H1 (cell line): Measurements from ENCODE around the gene CEP152. TPM values are rescaled to one million over a fixed set of nuclear protein-coding genes. Genes with fewer than 3 reads are reported as not detected.

ENCODE experiments used
- CTCF ChIA-PET: fragments of 300-600 bp; sonication (Branson Sonifier 250); formaldehyde crosslinking; loops from one replicate; lab custom pipeline; 2021; ENCODE audit not compliant: partially characterized antibody; lab: Charles Lee
- POLR2A ChIA-PET: fragments of 300-600 bp; sonication (Branson Sonifier 250); formaldehyde crosslinking; loops from one replicate; lab custom pipeline; 2021; ENCODE audit warnings: inconsistent platforms; ENCODE audit not compliant: partially characterized antibody; lab: Charles Lee
- DNase-seq, 2 experiments: peaks; one replicate each; pipeline versions ENCODE4 v3.0.0 to v3.0.0-alpha.2; 2010 to 2022; ENCODE audit warnings: low spot score in 2 of 2, low read depth in 1 of 2, mixed read lengths in 1 of 2
- FAIRE-seq: peaks from 2 replicates; lab custom pipeline; 2011; peaks lifted over from hg19 to GRCh38; lab: Jason Lieb, UNC
- H2AFZ ChIP-seq: 2 replicates; pipeline ENCODE4 v1.8.1; 2012; ENCODE audit warnings: low read length, inconsistent platforms
- H2AK5ac ChIP-seq: 2 replicates; pipeline ENCODE4 v1.6.1; 2013; ENCODE audit warnings: low read depth, low read length
- H2BK120ac ChIP-seq: replicated peaks from 2 replicates; pipeline ENCODE3; 2013; ENCODE audit warnings: low read depth, low read length, inconsistent platforms
- H2BK12ac ChIP-seq: 2 replicates; pipeline ENCODE4 v1.6.1; 2013; ENCODE audit warnings: low read depth, low read length
- H2BK15ac ChIP-seq: 2 replicates; pipeline ENCODE4 v1.6.1; 2013; ENCODE audit warnings: low read length
- H2BK20ac ChIP-seq: 2 replicates; pipeline ENCODE4 v1.6.1; 2013; ENCODE audit warnings: low read length
- H2BK5ac ChIP-seq: 2 replicates; pipeline ENCODE4 v1.6.1; 2013; ENCODE audit warnings: low read depth, low read length
- H3K14ac ChIP-seq: 2 replicates; pipeline ENCODE4 v1.6.1; 2013; ENCODE audit warnings: inconsistent platforms; ENCODE audit not compliant: insufficient read length
- H3K18ac ChIP-seq: 2 replicates; pipeline ENCODE4 v1.6.1; 2013; ENCODE audit warnings: low read length; ENCODE audit errors: extremely low read depth
- H3K23ac ChIP-seq: 2 replicates; pipeline ENCODE4 v1.6.1; 2013; ENCODE audit warnings: inconsistent platforms; ENCODE audit not compliant: insufficient read length
- H3K23me2 ChIP-seq: 2 replicates; pipeline ENCODE4 v1.6.1; 2013; ENCODE audit warnings: low read depth, low read length
- H3K27ac ChIP-seq: 2 replicates; pipeline ENCODE4 v1.6.1; 2011; ENCODE audit warnings: low read depth, low read length, inconsistent platforms
- H3K27me3 ChIP-seq, 4 experiments: replicated peaks in 1 of 4; 1 replicate in 1 of 4; 2 replicates in 3 of 4; pipeline versions ENCODE4 v1.6.1 to v1.8.1; 2011 to 2013; ENCODE audit warnings: low read length in 3 of 4, mild to moderate bottlenecking in 3 of 4, inconsistent platforms in 2 of 4, mixed read lengths in 2 of 4, moderate library complexity in 1 of 4; ENCODE audit not compliant: control insufficient read depth in 3 of 4, insufficient read depth in 3 of 4; ENCODE audit errors: extremely low read depth in 1 of 4
- H3K36me3 ChIP-seq, 4 experiments: 2 replicates each; pipeline versions ENCODE4 v1.6.1 to v1.8.1; 2011 to 2013; ENCODE audit warnings: mild to moderate bottlenecking in 4 of 4, low read length in 3 of 4, moderate library complexity in 2 of 4, control low read depth in 1 of 4, inconsistent platforms in 1 of 4; ENCODE audit not compliant: insufficient read depth in 4 of 4, control insufficient read depth in 2 of 4
- H3K4ac ChIP-seq: replicated peaks from 2 replicates; pipeline ENCODE3; 2013; ENCODE audit warnings: low read length, low read depth, mixed read lengths, inconsistent platforms; ENCODE audit not compliant: insufficient read length
- H3K4me1 ChIP-seq, 4 experiments: replicated peaks in 1 of 4; 1 replicate in 1 of 4; 2 replicates in 3 of 4; pipeline versions ENCODE4 v1.6.1 to v1.8.1; 2011 to 2013; ENCODE audit warnings: low read length in 3 of 4, inconsistent platforms in 2 of 4, mixed read lengths in 1 of 4; ENCODE audit not compliant: insufficient read depth in 4 of 4, control insufficient read depth in 3 of 4
- H3K4me2 ChIP-seq, 2 experiments: 2 replicates each; pipeline versions ENCODE4 v1.6.1 to v1.8.1; 2011 to 2013; ENCODE audit warnings: low read depth in 2 of 2, low read length in 2 of 2, control low read depth in 1 of 2, inconsistent platforms in 1 of 2, mild to moderate bottlenecking in 1 of 2; ENCODE audit not compliant: insufficient read depth in 1 of 2
- H3K4me3 ChIP-seq, 4 experiments: fragments of 200-600, 300-600 bp in 1 of 4; sonication (generic), shearing (Covaris generic), sonication (Bioruptor Twin) in 1 of 4; 2 replicates each; pipeline versions ENCODE4 v1.5.1 to v1.8.1; 2011 to 2016; ENCODE audit warnings: low read length in 4 of 4, low read depth in 3 of 4, control low read depth in 2 of 4, inconsistent platforms in 2 of 4, mild to moderate bottlenecking in 2 of 4, mixed read lengths in 1 of 4, moderate library complexity in 1 of 4; ENCODE audit not compliant: insufficient read depth in 2 of 4; ENCODE audit errors: extremely low read depth in 1 of 4
- H3K56ac ChIP-seq: replicated peaks from 2 replicates; pipeline ENCODE3; 2013; ENCODE audit warnings: low read depth, mild to moderate bottlenecking, mixed read lengths, low read length, inconsistent platforms; ENCODE audit not compliant: insufficient read length
- H3K79me1 ChIP-seq: 2 replicates; pipeline ENCODE4 v1.6.1; 2013; ENCODE audit warnings: low read depth, low read length, control low read depth
- H3K79me2 ChIP-seq, 2 experiments: 2 replicates each; pipeline versions ENCODE4 v1.6.1 to v1.8.1; 2012 to 2013; ENCODE audit warnings: low read length in 2 of 2, mild to moderate bottlenecking in 2 of 2, inconsistent platforms in 1 of 2; ENCODE audit not compliant: insufficient read depth in 2 of 2, control insufficient read depth in 1 of 2
- H3K9ac ChIP-seq, 4 experiments: replicated peaks in 1 of 4; 1 replicate in 1 of 4; 2 replicates in 3 of 4; pipeline versions ENCODE4 v1.6.1 to v1.8.1; 2011 to 2013; ENCODE audit warnings: low read depth in 3 of 4, low read length in 3 of 4, control low read depth in 2 of 4, mild to moderate bottlenecking in 2 of 4, moderate library complexity in 2 of 4, inconsistent platforms in 1 of 4; ENCODE audit errors: extremely low read depth in 1 of 4
- H3K9me3 ChIP-seq, 2 experiments: 2 replicates each; pipeline versions ENCODE4 v1.6.1 to v1.8.1; 2012 to 2013; ENCODE audit warnings: mild to moderate bottlenecking in 2 of 2, moderate library complexity in 2 of 2, control low read depth in 1 of 2, inconsistent platforms in 1 of 2, low read depth in 1 of 2, low read length in 1 of 2, mixed read lengths in 1 of 2; ENCODE audit not compliant: insufficient read depth in 2 of 2
- H4K20me1 ChIP-seq, 2 experiments: replicated peaks in 1 of 2; 2 replicates each; pipeline versions ENCODE3 to v1.8.1; 2011 to 2013; ENCODE audit warnings: inconsistent platforms in 2 of 2, low read length in 2 of 2, mild to moderate bottlenecking in 1 of 2; ENCODE audit not compliant: insufficient read depth in 2 of 2, control insufficient read depth in 1 of 2
- H4K5ac ChIP-seq: 2 replicates; pipeline ENCODE4 v1.6.1; 2013; ENCODE audit warnings: low read length, low read depth, mixed read lengths, inconsistent platforms; ENCODE audit not compliant: insufficient read length
- H4K8ac ChIP-seq: 2 replicates; pipeline ENCODE4 v1.8.0; 2013; ENCODE audit warnings: mild to moderate bottlenecking, moderate library complexity, low read length, inconsistent platforms; ENCODE audit not compliant: insufficient read depth; ENCODE audit errors: extremely low read depth
- H4K91ac ChIP-seq: replicated peaks from 2 replicates; pipeline ENCODE3; 2013; ENCODE audit warnings: low read length, mixed read lengths, inconsistent platforms; ENCODE audit not compliant: insufficient read length
- CHD2 ChIP-seq: IDR thresholded peaks from 2 replicates; pipeline ENCODE4 v1.6.1; 2012; ENCODE audit warnings: low read length, improper control_type of control experiment
- CTBP2 ChIP-seq: IDR thresholded peaks from 2 replicates; pipeline ENCODE4 v1.7.0; 2011; ENCODE audit warnings: borderline replicate concordance, mild to moderate bottlenecking, moderate library complexity, mixed read lengths, low read length; ENCODE audit not compliant: insufficient read depth, insufficient read length
- EP300 ChIP-seq, 2 experiments: IDR thresholded peaks; 1 replicate in 1 of 2; 2 replicates in 1 of 2; pipeline ENCODE4 v1.6.1; 2011 to 2012; ENCODE audit warnings: low read depth in 2 of 2, low read length in 2 of 2, mild to moderate bottlenecking in 2 of 2, borderline replicate concordance in 1 of 2, inconsistent platforms in 1 of 2, moderate library complexity in 1 of 2
- KDM5A ChIP-seq: fragments of 200-600 bp; IDR thresholded peaks from 2 replicates; pipeline ENCODE4 v1.7.1; 2012; ENCODE audit warnings: mild to moderate bottlenecking, low read length, inconsistent platforms, mixed read lengths
- NANOG ChIP-seq: IDR thresholded peaks from 2 replicates; pipeline ENCODE4 v1.6.1; 2011; ENCODE audit warnings: low read length, low read depth, mild to moderate bottlenecking, inconsistent platforms; ENCODE audit not compliant: insufficient read depth, poor library complexity, severe bottlenecking
- RAD21 ChIP-seq, 2 experiments: IDR thresholded peaks in 1 of 2; conservative IDR thresholded peaks in 1 of 2; 2 replicates each; pipeline ENCODE4 v1.6.1; 2011; ENCODE audit warnings: low read depth in 2 of 2, low read length in 2 of 2, improper control_type of control experiment in 1 of 2, inconsistent platforms in 1 of 2, mild to moderate bottlenecking in 1 of 2, moderate library complexity in 1 of 2
- RFX5 ChIP-seq: IDR thresholded peaks from 2 replicates; pipeline ENCODE4 v1.6.1; 2011; ENCODE audit warnings: low read depth, low read length, improper control_type of control experiment, borderline replicate concordance
- TAF1 ChIP-seq: IDR thresholded peaks from 2 replicates; pipeline ENCODE4 v1.6.1; 2011; ENCODE audit warnings: mild to moderate bottlenecking, low read depth, low read length
- WGBS, 2 experiments: shearing (Covaris generic) in 1 of 2; methylation state at CpG; one replicate each; pipeline versions ENCODE4 v1.1.6 to v1.1.7; 2013 to 2015; ENCODE audit warnings: low lambda C conversion rate in 2 of 2, mixed read lengths in 2 of 2, inconsistent platforms in 1 of 2, low coverage in 1 of 2, missing lambda C conversion rate in 1 of 2; ENCODE audit not compliant: insufficient replicate concordance in 2 of 2, insufficient coverage in 1 of 2, insufficient read length in 1 of 2; ENCODE audit errors: extremely low coverage in 1 of 2, missing lambda C conversion rate in 1 of 2; 5-methylcytosine and 5-hydroxymethylcytosine counted together
- polyA plus RNA-seq, 7 experiments: library from polyadenylated mRNA; depleted of rRNA in 3 of 7; stranded (reverse) in 5 of 7; unstranded in 2 of 7; fragments of >200 nt in 5 of 7; fragments of 200-250 nt in 2 of 7; gene quantifications; 1 replicate in 5 of 7; 2 replicates in 1 of 7; 4 replicates in 1 of 7; pipeline versions ENCODE4 v1.2.1 to v1.2.3, GENCODE V29; 2011 to 2013; ENCODE audit warnings: missing spikeins in 2 of 7, mixed read lengths in 2 of 7
- total RNA-seq: library from RNA; stranded (reverse); fragmentation: NEBNext Ultra II Directional; extraction: Animal tissue kit (Norgen Biotek cat#: 25700); gene quantifications from 2 replicates; pipeline ENCODE4 v1.2.1, GENCODE V29; 2021

Gene CEP152
- total and polyA plus RNA-seq, 2 of the 8 experiments (the other 6 are each of a cell fraction or from before 2014, with no cell fraction given) = 1.4 to 16.2 TPM

DNA sequence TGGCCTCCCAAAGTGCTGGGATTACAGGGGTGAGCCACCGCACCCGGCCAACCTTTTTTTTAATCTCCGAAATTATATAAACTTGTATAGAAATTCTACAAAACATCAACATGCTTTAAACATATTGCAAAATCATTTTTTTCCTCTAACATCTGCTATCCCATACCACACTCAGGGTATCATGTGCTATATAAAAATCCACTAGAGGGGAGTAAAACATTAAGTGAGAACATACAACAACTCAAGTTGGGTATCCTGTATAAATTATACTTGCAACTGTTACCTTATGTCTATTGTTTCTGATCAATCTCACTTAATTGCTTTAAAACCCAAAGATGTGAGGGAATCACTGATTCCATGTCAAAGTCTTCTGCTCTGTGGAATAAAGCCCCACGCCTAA, 93.4 kb downstream of the CEP152 start:
- Histone ChIP-seq H3K27ac (no peak overlapping the region), H3K23me2 (no peaks in the 10 kb centered on the region), H3K4me1 (no peaks in the 10 kb centered on the region), H3K9ac (no peak overlapping the region), H3K23ac (no peak overlapping the region), H3K79me1 (no peaks in the 10 kb centered on the region), H4K5ac (no peak overlapping the region), H4K8ac (no peak overlapping the region), H2BK120ac (no peak overlapping the region), H3K18ac (no peak overlapping the region), H3K56ac (no peak overlapping the region), H3K4me3 (no peak overlapping the region), H2BK12ac (no peak overlapping the region), H3K79me2 (no peaks in the 10 kb centered on the region), H2BK15ac (no peak overlapping the region), H2AK5ac (no peak overlapping the region), H4K91ac (no peak overlapping the region), H2AFZ (no peak overlapping the region), H3K36me3 (no peaks in the 10 kb centered on the region; a peak in 2 of 8 replicates), H2BK5ac (no peak overlapping the region), H3K14ac (no peak overlapping the region), H2BK20ac (no peak overlapping the region), H3K27me3 (no peaks in the 10 kb centered on the region), H3K4me2 (no peak overlapping the region), H4K20me1 (no peaks in the 10 kb centered on the region), H3K4ac (no peak overlapping the region), H3K9me3 (peaks cover 3 to 4% of the 10 kb centered on the region in 2 experiments; a peak in 1 of 4 replicates)
- DNase-seq (no peak), FAIRE-seq (no peak)
- 94% methylated on average over 4 of the region's 4 CpGs; no CpG with 5 or more reads in 1 of the 2 experiments for WGBS, 2 experiments
- CTCF ChIA-PET = interaction anchor here (0.7 kb wide), 1 partner anchor 162 kb away, joined by 4 read pairs; no protein-coding TSS in a partner anchor
- no peak for TF ChIP-seq CTBP2
- TF ChIP-seq NANOG = no peak
- no peak for TF ChIP-seq TAF1
- TF ChIP-seq RFX5 = no peak
- peak in 1 of 2 experiments; percentile 16; a peak in 1 of 4 replicates for TF ChIP-seq RAD21 (IDR thresholded peaks at IDR 0.05 in 1 of 2, conservative IDR thresholded peaks at IDR 0.05 in 1 of 2; ENCODE audit: low read depth in 2 of 2, low read length in 2 of 2)
- no peak for TF ChIP-seq KDM5A
- no peak for TF ChIP-seq EP300 (IDR thresholded peaks at IDR 0.05; ENCODE audit: borderline replicate concordance in 1 of 2, low read depth in 2 of 2, low read length in 2 of 2)
- TF ChIP-seq CHD2 = no peak
- POLR2A ChIA-PET = no interaction called here
